HFFc6 (cell line): ENCODE data around the gene DENND1C. TPM values are rescaled to one million over a fixed set of nuclear protein-coding genes. Genes with fewer than 3 reads are reported as not detected.

Experiments
- DNase-seq: peaks from one replicate; pipeline ENCODE4 v3.0.0-alpha.2; 2018
- H3K27ac Mint-ChIP-seq: 2 replicates; pipeline ENCODE4 v1.8.0; 2020; ENCODE audit warnings: mild to moderate bottlenecking, mixed read lengths
- H3K27me3 Mint-ChIP-seq: 2 replicates; pipeline ENCODE4 v1.8.0; 2021; ENCODE audit warnings: mild to moderate bottlenecking, moderate library complexity, mixed read lengths; ENCODE audit not compliant: insufficient read depth
- H3K36me3 Mint-ChIP-seq: 2 replicates; pipeline ENCODE4 v1.8.0; 2021; ENCODE audit warnings: low read depth, mixed read lengths
- H3K4me1 Mint-ChIP-seq: 2 replicates; pipeline ENCODE4 v1.8.0; 2020; ENCODE audit warnings: low read depth, mixed read lengths
- H3K4me3 Mint-ChIP-seq: 2 replicates; pipeline ENCODE4 v1.8.0; 2020; ENCODE audit warnings: mild to moderate bottlenecking, moderate library complexity, mixed read lengths
- H3K9me3 Mint-ChIP-seq: 2 replicates; pipeline ENCODE4 v1.8.0; 2020; ENCODE audit warnings: mild to moderate bottlenecking, mixed read lengths
- total RNA-seq, 6 experiments: library from RNA; stranded (reverse); fragmentation: NEBNext Ultra II Directional; extraction: Animal tissue kit (Norgen Biotek cat#: 25700); gene quantifications; 2 replicates in 1 of 6; 3 replicates in 5 of 6; pipeline ENCODE4 v1.2.3, GENCODE V29; 2021
- TF ChIP-seq, protein P1 (sequence below): fragments of 200-600 bp; sonication (generic); IDR thresholded peaks from 2 replicates; pipeline ENCODE4 v1.5.0; 2021; ENCODE audit warnings: antibody characterized with exemption, mild to moderate bottlenecking

Gene DENND1C
- total RNA-seq, 6 experiments from 2014 or later, result not detected

DNA sequence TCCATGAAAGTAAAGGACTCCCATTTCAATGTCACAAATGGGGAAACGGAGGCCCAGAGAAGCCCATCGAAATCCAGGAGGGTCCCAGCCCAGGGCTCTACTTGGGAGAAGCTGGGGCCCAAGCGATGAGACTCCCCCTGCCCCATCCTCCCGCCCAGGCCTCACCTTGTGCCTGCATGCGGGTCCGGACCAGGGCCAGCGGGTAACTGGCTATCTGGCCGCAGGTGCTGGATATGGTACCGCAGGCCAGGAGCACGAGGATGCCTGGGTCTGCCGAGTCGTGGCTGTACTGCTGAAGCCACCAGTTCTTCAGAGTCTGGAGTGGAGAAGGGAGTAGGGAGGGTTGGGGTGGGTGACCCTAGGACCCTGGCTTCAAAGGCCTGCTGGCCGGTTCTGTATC, 37.6 kb downstream of the DENND1C start:
- TF ChIP-seq, protein P1, sequence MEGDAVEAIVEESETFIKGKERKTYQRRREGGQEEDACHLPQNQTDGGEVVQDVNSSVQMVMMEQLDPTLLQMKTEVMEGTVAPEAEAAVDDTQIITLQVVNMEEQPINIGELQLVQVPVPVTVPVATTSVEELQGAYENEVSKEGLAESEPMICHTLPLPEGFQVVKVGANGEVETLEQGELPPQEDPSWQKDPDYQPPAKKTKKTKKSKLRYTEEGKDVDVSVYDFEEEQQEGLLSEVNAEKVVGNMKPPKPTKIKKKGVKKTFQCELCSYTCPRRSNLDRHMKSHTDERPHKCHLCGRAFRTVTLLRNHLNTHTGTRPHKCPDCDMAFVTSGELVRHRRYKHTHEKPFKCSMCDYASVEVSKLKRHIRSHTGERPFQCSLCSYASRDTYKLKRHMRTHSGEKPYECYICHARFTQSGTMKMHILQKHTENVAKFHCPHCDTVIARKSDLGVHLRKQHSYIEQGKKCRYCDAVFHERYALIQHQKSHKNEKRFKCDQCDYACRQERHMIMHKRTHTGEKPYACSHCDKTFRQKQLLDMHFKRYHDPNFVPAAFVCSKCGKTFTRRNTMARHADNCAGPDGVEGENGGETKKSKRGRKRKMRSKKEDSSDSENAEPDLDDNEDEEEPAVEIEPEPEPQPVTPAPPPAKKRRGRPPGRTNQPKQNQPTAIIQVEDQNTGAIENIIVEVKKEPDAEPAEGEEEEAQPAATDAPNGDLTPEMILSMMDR, result no peak
- Mint-ChIP-seq H3K36me3 (peaks cover 15% of the 10 kb centered on the region), H3K9me3 (peaks cover 5% of the 10 kb centered on the region; the same call in 1 of the 2 replicates), H3K27ac (no peak overlapping the region), H3K4me1 (no peaks in the 10 kb centered on the region), H3K4me3 (no peak overlapping the region), H3K27me3 (no peaks in the 10 kb centered on the region; the same call in 1 of the 2 replicates)
- DNase-seq, result no peak

DNA sequence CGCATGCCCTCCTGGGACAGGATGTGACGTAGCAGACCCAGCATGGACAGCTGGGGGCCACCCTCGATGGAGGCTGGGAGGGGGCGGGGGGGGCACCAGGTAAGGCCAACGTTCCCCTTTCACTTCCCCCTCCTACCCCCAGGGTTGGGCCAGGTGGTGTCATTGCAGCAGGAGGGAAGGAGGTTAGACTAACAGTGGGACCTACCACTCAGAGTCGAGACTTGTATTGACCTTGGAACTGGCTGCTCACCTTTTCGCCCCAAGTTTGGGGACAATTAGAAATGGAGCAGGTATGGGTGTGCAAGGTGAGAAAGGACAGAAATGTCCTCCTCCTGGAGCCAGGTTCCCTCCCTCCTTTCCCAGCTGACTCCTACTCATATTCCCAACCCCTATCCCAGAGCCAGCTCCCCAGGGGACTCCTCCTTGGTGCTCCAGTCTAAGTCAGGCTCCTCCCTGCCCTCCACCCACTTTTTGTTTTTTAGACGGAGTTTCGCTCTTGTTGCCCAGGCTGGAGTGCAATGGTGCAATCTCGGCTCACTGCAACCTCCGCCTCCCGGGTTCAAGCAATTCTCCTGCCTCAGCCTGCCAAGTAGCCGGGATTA, 39.4 kb downstream of the DENND1C start:
- Mint-ChIP-seq H3K4me1 (no peaks in the 10 kb centered on the region), H3K27ac (no peak overlapping the region), H3K36me3 (peaks cover 15% of the 10 kb centered on the region), H3K4me3 (no peak overlapping the region), H3K27me3 (no peaks in the 10 kb centered on the region; the same call in none of the 2 replicates), H3K9me3 (peaks cover 5% of the 10 kb centered on the region; the same call in 1 of the 2 replicates)
- DNase-seq, result no peak
- TF ChIP-seq, protein P1, result no peak

DNA sequence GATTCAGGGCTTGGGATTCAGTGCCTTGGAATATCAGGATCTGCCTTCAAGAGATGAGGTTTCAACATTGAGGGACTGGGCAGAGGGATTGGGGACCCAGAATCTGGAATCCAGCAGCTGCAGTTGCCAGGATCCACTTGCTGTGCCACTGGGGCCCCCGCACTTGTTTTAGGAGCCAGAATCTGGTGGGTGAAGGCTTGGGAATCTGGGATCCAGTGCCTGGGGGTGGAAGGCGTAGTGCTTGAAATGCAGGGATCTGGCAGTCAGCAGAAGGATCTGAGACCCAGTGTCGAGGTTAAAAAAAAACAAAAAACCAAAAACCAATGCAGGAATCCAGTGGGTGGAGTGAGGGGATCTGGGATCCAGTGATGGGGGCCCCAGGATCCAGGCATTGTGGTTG, 40.7 kb downstream of the DENND1C start:
- TF ChIP-seq, protein P1, result no peak
- no peak overlapping the region for H3K4me3 Mint-ChIP-seq
- no peak for DNase-seq
- H3K4me1 Mint-ChIP-seq, result no peaks in the 10 kb centered on the region
- peaks cover 5% of the 10 kb centered on the region; the same call in 1 of the 2 replicates for H3K9me3 Mint-ChIP-seq
- no peaks in the 10 kb centered on the region; the same call in none of the 2 replicates for H3K27me3 Mint-ChIP-seq
- peaks cover 9% of the 10 kb centered on the region; the same call in 1 of the 2 replicates for H3K36me3 Mint-ChIP-seq
- no peak overlapping the region for H3K27ac Mint-ChIP-seq

- H3K4me1 Mint-ChIP-seq, result no peaks in the 10 kb centered on the region
- no peaks in the 10 kb centered on the region for H3K36me3 Mint-ChIP-seq
- no peak overlapping the region for H3K4me3 Mint-ChIP-seq
- H3K9me3 Mint-ChIP-seq, result no peaks in the 10 kb centered on the region
- DNase-seq, result no peak
- no peak overlapping the region for H3K27ac Mint-ChIP-seq
- no peaks in the 10 kb centered on the region; the same call in none of the 2 replicates for H3K27me3 Mint-ChIP-seq
- TF ChIP-seq, protein P1, result no peak
Measured at GRCh38 chr19:6439743-6440142, 41.8 kb downstream of the DENND1C start.

- no peak within 1 kb of the TSS for H3K27ac Mint-ChIP-seq
- no peak for DNase-seq
- H3K9me3 Mint-ChIP-seq, result no peaks in the 10 kb centered on the region
- H3K4me3 Mint-ChIP-seq, result no peak within 1 kb of the TSS
- no peaks in the 10 kb centered on the region for H3K36me3 Mint-ChIP-seq
- peaks cover 9% of the 10 kb centered on the region for H3K27me3 Mint-ChIP-seq
- H3K4me1 Mint-ChIP-seq, result no peaks in the 10 kb centered on the region
- TF ChIP-seq, protein P1, result no peak
Measured at GRCh38 chr19:6433663-6434062, 47.9 kb downstream of the DENND1C start, which contains the start of gene SLC25A41. SLC25A41 (minus strand) TSS chr19:6433763; CDS start chr19:6433693, 70 bp downstream.
